DMS79 treated with DMSO at 0.1 percent for 48 hours (cell line): Measurements from ENCODE around the gene PRR33.

Experiments used
- DNase-seq: peaks from one replicate; lab custom pipeline; 2025; lab: John Stamatoyannopoulos, UW

The PRR33 gene

DNA sequence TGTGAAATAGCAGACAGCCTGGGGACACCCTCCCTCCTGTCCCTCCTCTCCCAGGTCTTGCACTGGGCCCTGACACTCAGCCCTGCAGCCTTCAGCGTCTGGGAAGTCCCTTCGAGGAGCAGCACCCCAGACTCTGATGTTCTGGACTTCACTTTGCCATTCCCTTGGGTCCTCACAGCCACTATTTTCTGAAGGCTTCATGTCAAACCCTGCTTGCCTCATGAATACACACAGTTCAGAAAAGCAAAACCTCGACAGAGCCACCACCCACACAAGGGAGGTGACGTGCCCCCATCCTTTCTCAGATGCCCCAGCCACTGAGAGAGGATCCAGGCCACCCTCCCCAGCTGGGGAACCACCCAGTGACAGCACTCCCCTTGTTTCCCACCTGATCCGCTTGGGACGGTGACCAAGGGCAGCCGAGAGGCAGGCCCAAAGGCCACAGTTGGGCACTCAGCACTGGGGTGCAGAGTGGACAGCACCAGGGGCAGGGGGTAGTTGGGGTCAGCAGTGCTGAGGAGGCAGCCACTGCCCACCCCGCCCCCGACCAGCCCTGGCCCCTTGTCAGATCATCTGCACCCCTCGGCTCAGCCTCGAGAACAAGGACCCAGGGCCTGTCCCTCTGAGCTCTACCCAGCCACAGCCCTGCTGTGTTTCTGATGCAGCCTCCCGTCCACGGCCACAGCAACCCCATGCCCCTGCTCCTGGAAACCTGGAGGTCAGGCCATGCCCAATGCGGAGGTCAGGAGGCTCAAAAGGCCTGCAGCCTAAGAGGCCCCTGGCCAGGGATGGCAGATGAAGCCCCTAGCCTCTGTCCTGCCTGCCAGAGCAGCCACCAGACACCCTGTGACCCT is 24.7 kb upstream of the PRR33 start:
- DNase-seq = no peak

- no peak for DNase-seq
Measured at GRCh38 chr11:1915795-1916131, 24.1 kb upstream of the PRR33 start.

DNA sequence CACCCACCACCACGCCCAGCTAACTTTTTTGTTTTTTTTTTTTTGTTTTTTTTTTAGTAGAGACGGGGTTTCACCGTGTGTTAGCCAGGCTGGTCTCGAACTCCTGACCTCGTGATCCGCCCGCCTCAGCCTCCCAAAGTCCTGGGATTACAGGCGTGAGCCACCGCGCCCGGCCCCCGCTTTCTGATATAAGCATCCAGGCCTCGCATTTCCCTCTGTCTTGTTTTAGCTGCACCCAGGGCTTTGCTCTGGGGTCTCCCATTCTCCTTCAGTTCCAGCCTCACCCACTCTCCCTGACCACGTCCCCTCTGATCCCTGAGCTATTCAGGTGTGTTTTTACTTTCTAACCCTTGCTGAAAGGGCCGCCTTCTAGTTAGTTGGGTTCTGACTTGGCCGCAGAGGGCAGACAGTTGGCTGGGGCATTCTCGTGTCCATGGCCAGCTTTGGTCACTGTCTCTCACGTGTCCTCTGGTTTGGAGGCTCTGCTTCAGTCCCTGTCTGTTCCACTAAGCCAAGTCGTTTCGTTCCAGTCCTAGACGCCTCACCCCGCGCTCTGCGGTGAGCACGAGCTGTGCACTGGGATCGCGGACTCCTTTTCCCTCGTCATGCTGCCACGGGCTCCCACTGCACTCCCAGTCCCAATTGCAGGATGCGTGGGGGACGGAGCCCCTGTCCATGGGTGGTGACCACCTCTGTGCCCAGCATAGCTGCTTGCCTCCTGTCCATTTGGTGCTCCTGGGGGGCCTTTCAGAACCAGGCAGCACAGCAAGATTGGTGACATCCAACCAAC is 21.8 kb upstream of the PRR33 start:
- no peak for DNase-seq

GRCh38 chr11:1912289-1912878 is 20.7 kb upstream of the PRR33 start:
- DNase-seq = no peak

DNA sequence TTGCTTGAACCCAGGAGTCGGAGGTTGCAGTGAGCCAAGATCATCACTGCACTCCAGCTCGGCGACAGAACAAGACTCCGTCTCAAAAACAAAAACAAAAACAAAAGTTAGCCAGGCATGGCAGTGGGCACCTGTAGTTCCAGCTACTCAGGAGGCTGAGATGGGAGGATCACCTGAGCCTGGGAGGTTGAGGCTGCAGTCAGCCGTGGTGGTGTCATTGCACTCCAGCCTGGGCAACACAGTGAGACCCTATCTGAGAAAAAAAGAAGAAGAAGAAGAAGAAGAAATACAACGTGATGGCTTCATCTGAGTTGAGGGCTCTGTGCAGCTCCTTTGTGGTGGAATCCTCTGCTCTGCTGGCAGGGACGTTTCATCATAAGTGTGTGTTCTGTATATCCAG is 17.8 kb upstream of the PRR33 start:
- no peak for DNase-seq

DNA sequence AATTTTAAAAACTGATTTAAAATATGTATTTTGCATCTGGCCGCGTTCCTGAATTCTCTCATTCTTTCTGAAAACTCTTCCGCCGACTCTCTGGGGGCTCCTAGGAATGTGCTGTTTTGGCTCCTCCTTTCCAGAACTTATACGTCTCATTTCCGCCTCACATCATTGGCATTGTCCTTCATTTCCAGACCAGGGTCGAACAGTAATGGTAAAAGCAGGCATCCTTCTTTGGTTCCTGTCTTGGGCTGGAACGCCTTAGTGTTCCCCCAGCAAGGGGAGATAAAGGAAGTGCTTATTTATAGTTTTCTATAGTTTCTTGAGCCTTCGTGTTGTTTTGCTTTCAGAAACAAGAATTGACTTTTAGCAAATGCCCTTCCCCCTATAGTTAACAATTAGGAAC is 16.9 kb upstream of the PRR33 start:
- no peak for DNase-seq

GRCh38 chr11:1906611-1907423 is 15.1 kb upstream of the PRR33 start:
- DNase-seq = no peak

DNA sequence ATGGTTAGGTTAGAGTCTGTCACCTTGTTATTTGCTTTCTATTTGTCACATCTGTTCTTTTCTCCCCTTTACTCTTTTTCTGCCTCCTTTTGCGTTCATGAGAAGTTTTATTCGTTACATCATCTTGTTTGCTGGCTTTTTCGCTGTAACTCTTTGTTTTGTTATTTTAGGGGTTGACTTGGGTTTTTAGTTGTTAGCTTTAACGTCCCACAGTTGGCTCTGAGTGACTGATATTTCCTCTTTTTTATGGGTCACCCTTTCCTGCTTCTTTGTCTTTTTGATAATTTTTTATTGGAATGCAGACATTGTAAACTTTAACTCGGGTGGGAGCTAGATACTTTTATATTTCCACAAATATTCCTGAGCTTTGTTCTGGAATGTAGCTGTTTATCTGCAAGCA is 14.5 kb upstream of the PRR33 start:
- DNase-seq = no peak

GRCh38 chr11:1899686-1900085 is 8.0 kb upstream of the PRR33 start:
- DNase-seq = no peak

DNA sequence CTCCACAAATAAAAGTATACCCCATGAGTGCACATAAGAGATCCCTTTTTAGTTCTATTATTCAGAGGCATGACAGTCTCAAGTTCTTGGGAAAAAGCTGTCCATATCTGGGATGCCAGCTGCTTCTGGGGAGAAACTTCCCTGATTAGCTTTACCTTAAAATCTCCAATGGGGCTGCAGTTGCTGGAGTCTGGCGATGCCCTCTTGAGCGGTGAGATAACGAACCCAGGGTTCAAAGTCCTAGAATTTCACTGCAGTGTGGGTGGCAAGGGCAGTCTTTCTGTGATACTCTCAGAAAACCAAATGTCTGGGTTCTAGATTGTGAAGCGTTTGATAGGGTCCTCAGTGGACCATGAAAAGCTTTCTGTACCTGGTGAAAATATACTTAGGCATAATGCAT is 7.4 kb upstream of the PRR33 start:
- no peak for DNase-seq

DNA sequence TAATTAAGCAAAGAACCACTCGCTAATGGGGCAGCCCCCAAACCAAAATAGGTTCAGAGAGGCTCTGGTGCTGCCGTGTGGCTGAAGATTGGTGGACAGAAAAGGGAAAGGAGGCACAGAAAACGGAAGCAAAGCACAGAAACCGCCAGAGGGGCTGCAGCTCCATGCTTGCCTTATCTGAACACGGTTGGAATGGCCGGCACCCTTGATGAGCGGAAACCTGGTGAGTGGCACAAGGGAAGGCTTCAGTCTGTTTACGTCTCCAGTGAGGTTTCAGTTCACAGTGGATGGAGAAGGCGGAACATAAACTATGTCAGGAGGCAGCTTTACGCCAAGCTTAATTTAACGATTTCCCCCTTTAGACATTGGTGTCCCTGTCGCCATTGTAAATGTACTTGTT is 5.2 kb upstream of the PRR33 start:
- DNase-seq = no peak

GRCh38 chr11:1896468-1896867 is 4.8 kb upstream of the PRR33 start:
- DNase-seq = no peak

- no peak for DNase-seq
Measured at GRCh38 chr11:1894759-1895158, 3.1 kb upstream of the PRR33 start.

GRCh38 chr11:1893581-1894359 is 2.1 kb upstream of the PRR33 start:
- no peak for DNase-seq

GRCh38 chr11:1892558-1892957 is 863 bp upstream of the PRR33 start:
- DNase-seq = no peak

DNA sequence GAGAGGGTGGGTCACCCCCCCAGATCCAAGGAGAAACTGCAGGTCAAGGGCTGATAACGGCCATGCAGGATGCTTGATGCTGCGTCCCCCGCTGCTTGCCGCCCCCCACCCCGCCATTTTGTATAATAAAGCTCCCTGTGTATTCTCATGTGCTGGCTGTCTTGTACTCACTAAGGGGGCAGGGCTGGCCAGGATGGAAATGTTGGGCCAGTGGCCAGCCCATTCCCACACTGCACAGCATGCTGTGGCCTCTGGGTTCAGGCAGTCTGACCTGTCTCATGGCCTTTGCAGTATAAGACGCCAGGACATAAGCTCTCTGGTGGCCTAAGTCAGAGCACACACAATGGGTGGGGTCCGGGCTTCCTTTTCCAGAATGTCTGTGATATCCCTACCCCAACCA is 421 bp upstream of the PRR33 start:
- DNase-seq = no peak

DNA sequence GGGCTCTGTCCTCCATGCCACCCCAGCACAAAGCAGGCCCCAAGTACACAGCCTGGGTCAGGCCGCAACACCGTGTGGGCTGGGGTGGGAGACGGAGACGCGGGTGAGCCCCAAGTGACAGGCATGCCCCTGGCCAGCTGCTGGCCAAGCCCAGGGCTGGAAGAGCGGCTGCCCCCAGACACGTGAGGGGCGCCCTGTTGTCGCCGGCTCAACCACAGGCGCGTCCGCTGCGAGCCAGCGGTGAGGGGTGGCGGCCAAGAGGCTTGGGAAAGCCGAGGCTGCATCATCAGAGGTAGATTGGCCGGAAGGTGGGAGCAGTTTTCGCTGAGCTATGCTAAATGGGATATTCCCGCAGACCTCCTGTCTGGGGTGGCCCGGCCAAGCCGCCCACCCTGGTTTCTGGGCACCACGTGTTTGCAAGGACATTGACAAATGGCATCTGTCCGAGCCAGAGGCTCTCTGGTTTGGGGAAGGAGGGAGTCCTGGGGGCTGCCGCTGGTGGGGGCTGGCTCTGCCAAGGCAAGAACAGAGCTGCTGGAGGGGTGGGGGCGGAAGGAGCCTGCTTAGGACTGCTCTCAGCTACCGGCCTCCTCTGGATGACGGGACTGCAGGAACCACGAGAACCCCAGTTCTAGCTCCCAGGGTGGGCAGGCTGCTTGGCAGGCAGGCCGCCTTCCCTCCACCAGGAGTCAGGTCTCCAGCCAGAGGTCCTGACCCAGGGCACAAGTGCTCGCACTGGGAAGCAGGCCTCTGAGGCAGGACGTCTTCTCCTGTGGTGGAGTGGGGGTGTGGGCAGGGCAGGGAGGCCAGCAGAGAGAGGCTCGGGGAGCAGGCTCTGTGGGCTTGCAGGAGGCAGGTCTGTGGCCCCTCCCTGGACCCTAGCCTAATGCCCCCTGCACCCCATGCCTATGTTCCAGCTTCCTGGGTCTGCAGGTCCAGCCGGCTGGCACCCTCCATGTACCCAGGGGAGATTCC is 552 bp downstream of the PRR33 start:
- no peak for DNase-seq

DNA sequence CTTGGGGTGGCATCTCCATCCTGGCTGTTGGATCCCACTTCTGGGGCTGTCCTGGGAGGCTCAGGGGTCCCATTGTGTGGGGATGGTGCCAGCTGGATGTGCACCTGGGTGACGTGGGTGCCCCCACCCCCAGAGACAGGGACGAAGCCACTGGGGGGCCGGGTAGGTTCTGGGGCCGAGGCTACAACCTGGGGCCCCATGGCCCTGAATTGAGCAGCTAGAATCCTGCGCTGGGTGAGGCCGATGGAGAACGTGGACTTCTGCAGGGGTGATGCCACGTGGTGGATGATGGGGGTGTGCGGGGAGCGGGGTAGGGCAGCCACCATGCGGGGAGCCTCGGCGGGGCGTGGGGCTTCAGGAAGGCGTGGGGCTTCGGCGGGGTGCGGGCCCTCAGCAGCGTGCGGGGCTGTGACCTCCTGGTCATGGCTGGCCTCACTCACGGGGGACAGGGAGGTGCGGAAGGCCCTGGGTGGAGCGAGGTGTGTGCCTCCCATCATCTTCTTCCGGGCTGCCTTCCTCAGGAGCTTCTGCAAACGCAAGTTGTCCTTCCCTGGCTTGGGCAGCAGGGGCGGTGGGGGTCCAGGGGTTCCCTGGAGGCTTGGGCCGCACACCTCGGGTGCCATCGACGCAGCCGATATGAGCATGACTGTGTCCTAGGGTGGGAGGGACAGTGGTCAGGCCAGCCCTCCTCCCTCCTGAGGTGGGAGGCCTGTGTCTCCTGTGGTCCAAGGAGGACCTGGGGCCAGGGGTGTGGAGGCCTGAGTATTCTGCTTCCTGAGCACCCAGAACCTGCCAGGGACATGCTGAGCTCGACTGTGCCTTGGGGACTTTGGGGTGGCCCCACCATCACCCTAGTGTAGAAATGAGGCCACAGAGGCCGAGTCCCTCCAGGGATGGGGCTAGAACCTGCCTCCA is 1.5 kb downstream of the PRR33 start:
- no peak for DNase-seq

DNA sequence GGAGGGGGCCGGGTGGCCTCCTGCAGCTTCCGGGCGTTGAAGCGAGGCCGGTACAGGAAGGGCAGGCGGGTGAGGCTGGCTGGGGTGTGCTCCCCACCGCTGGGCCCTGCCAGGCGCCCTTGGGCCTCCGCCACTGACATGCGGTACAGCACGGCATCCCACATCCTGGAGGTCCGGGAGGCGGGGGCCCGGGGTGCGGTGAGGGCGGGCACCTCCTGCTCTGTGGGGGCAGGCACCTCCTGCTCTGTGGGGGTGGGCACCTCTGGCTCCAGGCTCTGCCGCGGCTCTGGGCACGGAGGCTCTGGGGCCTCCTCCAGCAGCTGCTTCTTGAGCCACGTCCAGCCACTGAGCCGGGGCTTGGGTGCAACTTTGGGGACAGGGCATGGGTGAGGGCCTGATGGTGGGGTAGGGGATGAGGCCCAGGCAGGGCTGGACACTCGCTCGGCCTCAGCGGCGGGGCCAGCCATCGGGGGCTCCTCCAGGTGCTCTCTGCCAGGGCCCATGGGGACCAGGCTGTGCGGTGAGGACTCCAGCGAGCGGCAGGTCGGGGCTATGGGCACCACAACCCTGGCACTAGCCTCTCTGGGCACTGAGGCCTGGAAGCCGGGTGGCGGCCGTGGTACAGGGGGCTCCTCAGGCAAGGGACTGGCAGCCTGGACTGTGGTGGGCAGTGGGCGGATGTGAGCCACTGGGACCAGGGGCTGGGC is 2.3 kb downstream of the PRR33 start:
- no peak for DNase-seq
